ENCODE results near the gene POLR3B. TPM values are rescaled to one million over a fixed set of nuclear protein-coding genes. Genes with fewer than 3 reads are reported as not detected.

POLR3B gene
- total RNA-seq, 1 donor: 11.9 TPM

- no peak for TF ChIP-seq CTCF (IDR thresholded peaks at IDR 0.05; ENCODE audit: extremely low read depth, low read depth, low read length)
- Histone ChIP-seq H3K4me3 (ENCODE audit: insufficient read depth, low read length) (no peak overlapping the region), H3K27me3 (ENCODE audit: insufficient read depth, low read length) (no peaks in the 10 kb centered on the region), H3K27ac (ENCODE audit: low read depth, low read length) (no peak overlapping the region), H3K36me3 (ENCODE audit: insufficient read depth, low read length) (peaks cover 10% of the 10 kb centered on the region), H3K4me1 (ENCODE audit: insufficient read depth, low read length) (no peaks in the 10 kb centered on the region), H3K9me3 (ENCODE audit: low read depth, low read length) (no peaks in the 10 kb centered on the region), H3K4me2 (ENCODE audit: insufficient read depth, low read length) (no peak overlapping the region), H3K79me2 (ENCODE audit: insufficient read depth, low read length) (no peaks in the 10 kb centered on the region), H2AFZ (ENCODE audit: low read length) (no peak overlapping the region), H4K20me1 (ENCODE audit: insufficient read depth, low read length) (no peaks in the 10 kb centered on the region)
- DNase-seq (ENCODE audit: insufficient read length, low spot score, missing footprints): no peak
These were observed 70.8 kb downstream of the POLR3B start for GRCh38 chr12:106428384-106428783.

- Histone ChIP-seq H3K4me1 (ENCODE audit: insufficient read depth, low read length) (no peaks in the 10 kb centered on the region), H3K27ac (ENCODE audit: low read depth, low read length) (no peak overlapping the region), H3K27me3 (ENCODE audit: insufficient read depth, low read length) (no peaks in the 10 kb centered on the region), H4K20me1 (ENCODE audit: insufficient read depth, low read length) (no peaks in the 10 kb centered on the region), H3K79me2 (ENCODE audit: insufficient read depth, low read length) (no peaks in the 10 kb centered on the region), H3K4me2 (ENCODE audit: insufficient read depth, low read length) (no peak overlapping the region), H3K36me3 (ENCODE audit: insufficient read depth, low read length) (peaks cover 13% of the 10 kb centered on the region), H3K9me3 (ENCODE audit: low read depth, low read length) (no peaks in the 10 kb centered on the region), H3K4me3 (ENCODE audit: insufficient read depth, low read length) (no peak overlapping the region), H2AFZ (ENCODE audit: low read length) (no peak overlapping the region)
- no peak for TF ChIP-seq CTCF (IDR thresholded peaks at IDR 0.05; ENCODE audit: extremely low read depth, low read depth, low read length)
- no peak for DNase-seq (ENCODE audit: insufficient read length, low spot score, missing footprints)
These were observed 71.5 kb downstream of the POLR3B start for GRCh38 chr12:106429043-106429552.

GRCh38 chr12:106429636-106430035 lies 72.1 kb downstream of the POLR3B start:
- Histone ChIP-seq H3K4me3 (ENCODE audit: insufficient read depth, low read length) (no peak overlapping the region), H3K79me2 (ENCODE audit: insufficient read depth, low read length) (no peaks in the 10 kb centered on the region), H3K9me3 (ENCODE audit: low read depth, low read length) (no peaks in the 10 kb centered on the region), H3K27ac (ENCODE audit: low read depth, low read length) (no peak overlapping the region), H3K4me2 (ENCODE audit: insufficient read depth, low read length) (no peak overlapping the region), H2AFZ (ENCODE audit: low read length) (no peak overlapping the region), H3K4me1 (ENCODE audit: insufficient read depth, low read length) (no peaks in the 10 kb centered on the region), H3K36me3 (ENCODE audit: insufficient read depth, low read length) (peaks cover 13% of the 10 kb centered on the region), H4K20me1 (ENCODE audit: insufficient read depth, low read length) (no peaks in the 10 kb centered on the region), H3K27me3 (ENCODE audit: insufficient read depth, low read length) (no peaks in the 10 kb centered on the region)
- no peak for TF ChIP-seq CTCF (IDR thresholded peaks at IDR 0.05; ENCODE audit: extremely low read depth, low read depth, low read length)
- no peak for DNase-seq (ENCODE audit: insufficient read length, low spot score, missing footprints)

- no peak overlapping the region for H2AFZ ChIP-seq (ENCODE audit: low read length)
- H3K4me1 ChIP-seq (ENCODE audit: insufficient read depth, low read length): no peaks in the 10 kb centered on the region
- peaks cover 13% of the 10 kb centered on the region for H3K36me3 ChIP-seq (ENCODE audit: insufficient read depth, low read length)
- H4K20me1 ChIP-seq (ENCODE audit: insufficient read depth, low read length): no peaks in the 10 kb centered on the region
- H3K9me3 ChIP-seq (ENCODE audit: low read depth, low read length): no peaks in the 10 kb centered on the region
- H3K27me3 ChIP-seq (ENCODE audit: insufficient read depth, low read length): no peaks in the 10 kb centered on the region
- DNase-seq (ENCODE audit: insufficient read length, low spot score, missing footprints): no peak
- no peaks in the 10 kb centered on the region for H3K79me2 ChIP-seq (ENCODE audit: insufficient read depth, low read length)
- TF ChIP-seq CTCF (IDR thresholded peaks at IDR 0.05; ENCODE audit: extremely low read depth, low read depth, low read length): no peak
- H3K4me3 ChIP-seq (ENCODE audit: insufficient read depth, low read length): no peak overlapping the region
- no peak overlapping the region for H3K27ac ChIP-seq (ENCODE audit: low read depth, low read length)
- H3K4me2 ChIP-seq (ENCODE audit: insufficient read depth, low read length): no peak overlapping the region
These were observed 74.4 kb downstream of the POLR3B start for GRCh38 chr12:106431839-106432411.
